T-helper 17 cell (primary cell): ENCODE results near the gene COBL. TPM values are rescaled to one million over a fixed set of nuclear protein-coding genes. Genes with fewer than 3 reads are reported as not detected.

Source experiments
- ATAC-seq: fragments of 150-1000 bp; cut with Tn5 transposase; 2 replicates; pipeline ENCODE4 v1.10.0; 2021; ENCODE audit warnings: mild to moderate bottlenecking, moderate library complexity
- DNase-seq, 3 donors: peaks; one replicate each; pipeline versions ENCODE4 v3.0.0 to v3.0.0-alpha.2; 2020 to 2021
- H3K9me3 ChIP-seq: one replicate; pipeline ENCODE4 v1.7.0; 2013; ENCODE audit warnings: low read length, mild to moderate bottlenecking; ENCODE audit not compliant: control insufficient read depth, poor library complexity, severe bottlenecking
- H3K27ac Mint-ChIP-seq: one replicate; pipeline ENCODE4 v1.8.0; 2022; ENCODE audit warnings: mild to moderate bottlenecking, moderate library complexity, mixed read lengths
- H3K27me3 Mint-ChIP-seq: one replicate; pipeline ENCODE4 v1.8.0; 2022; ENCODE audit warnings: mixed read lengths
- H3K36me3 Mint-ChIP-seq: one replicate; pipeline ENCODE4 v1.8.0; 2022; ENCODE audit warnings: low read depth, mixed read lengths
- H3K4me1 Mint-ChIP-seq: one replicate; pipeline ENCODE4 v1.8.0; 2022; ENCODE audit warnings: mild to moderate bottlenecking, mixed read lengths
- H3K4me3 Mint-ChIP-seq: one replicate; pipeline ENCODE4 v1.8.0; 2022; ENCODE audit warnings: mild to moderate bottlenecking, moderate library complexity, mixed read lengths
- total RNA-seq, 4 donors: library from RNA in 2 of 4; stranded (reverse) in 2 of 4; gene quantifications; one replicate each; pipeline ENCODE4 v1.2.3 and lab custom pipeline; 2022 to 2026

COBL gene
- total RNA-seq, 2 donors from 2014 or later: not detected

DNA sequence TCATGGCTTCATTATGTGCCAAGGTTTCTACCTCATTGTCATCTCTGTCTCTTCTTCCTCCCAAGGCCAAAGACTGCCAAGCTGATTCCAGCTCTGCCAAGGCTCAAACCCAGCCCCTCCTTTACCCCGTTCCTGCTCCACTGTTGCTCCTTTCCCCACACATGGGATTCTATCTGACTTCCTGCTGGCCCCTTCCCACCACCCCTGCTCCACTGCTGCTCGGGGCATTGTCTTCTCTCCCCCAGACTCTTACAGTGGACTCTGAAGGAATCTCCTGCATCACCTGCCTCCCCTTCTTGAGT, 86.3 kb downstream of the COBL start:
- H3K27ac Mint-ChIP-seq: no peak overlapping the region
- peaks cover 5% of the 10 kb centered on the region for H3K4me1 Mint-ChIP-seq
- no peak overlapping the region for H3K4me3 Mint-ChIP-seq
- DNase-seq (no peak), ATAC-seq (no peak)
- no peaks in the 10 kb centered on the region for H3K9me3 ChIP-seq
- H3K27me3 Mint-ChIP-seq: peaks cover 24% of the 10 kb centered on the region
- no peaks in the 10 kb centered on the region for H3K36me3 Mint-ChIP-seq

DNA sequence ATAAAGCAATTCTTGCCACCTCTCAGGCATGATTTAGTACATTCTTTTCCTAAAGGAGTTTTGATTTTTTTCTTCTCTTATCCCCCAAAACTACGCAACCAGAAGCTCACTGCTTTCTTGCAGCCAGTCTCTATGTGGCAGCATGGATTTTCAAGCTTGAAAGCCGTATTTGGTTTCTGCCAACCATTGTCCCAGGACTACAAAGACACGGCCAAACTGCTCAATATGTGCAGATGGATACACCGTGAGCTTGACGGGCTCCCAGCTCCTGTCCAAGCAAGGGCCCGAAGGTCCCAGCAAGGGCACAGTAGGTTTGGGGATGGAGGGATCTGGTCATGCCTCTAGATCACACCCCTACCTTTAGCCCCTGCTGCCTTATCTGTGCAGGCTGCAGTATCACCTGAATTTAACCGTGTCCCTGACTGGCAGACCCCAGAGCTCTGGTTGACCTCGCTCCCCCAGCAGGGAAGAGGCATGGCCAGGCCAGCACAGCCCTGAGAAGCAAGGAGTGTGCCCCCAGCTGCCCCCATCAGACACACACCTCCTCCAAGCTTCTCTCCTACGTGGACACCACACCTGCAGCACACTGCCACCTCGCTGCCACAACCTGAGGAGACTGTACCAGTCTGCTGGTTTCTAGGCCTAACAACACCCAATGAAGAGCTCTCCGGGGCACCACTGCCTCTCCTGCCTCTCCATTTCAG, 86.8 kb downstream of the COBL start:
- Mint-ChIP-seq H3K36me3 (no peaks in the 10 kb centered on the region), H3K4me3 (no peak overlapping the region), H3K27me3 (peaks cover 24% of the 10 kb centered on the region), H3K27ac (no peak overlapping the region), H3K4me1 (peaks cover 2% of the 10 kb centered on the region)
- ATAC-seq (no peak), DNase-seq (no peak)
- no peaks in the 10 kb centered on the region for H3K9me3 ChIP-seq

DNA sequence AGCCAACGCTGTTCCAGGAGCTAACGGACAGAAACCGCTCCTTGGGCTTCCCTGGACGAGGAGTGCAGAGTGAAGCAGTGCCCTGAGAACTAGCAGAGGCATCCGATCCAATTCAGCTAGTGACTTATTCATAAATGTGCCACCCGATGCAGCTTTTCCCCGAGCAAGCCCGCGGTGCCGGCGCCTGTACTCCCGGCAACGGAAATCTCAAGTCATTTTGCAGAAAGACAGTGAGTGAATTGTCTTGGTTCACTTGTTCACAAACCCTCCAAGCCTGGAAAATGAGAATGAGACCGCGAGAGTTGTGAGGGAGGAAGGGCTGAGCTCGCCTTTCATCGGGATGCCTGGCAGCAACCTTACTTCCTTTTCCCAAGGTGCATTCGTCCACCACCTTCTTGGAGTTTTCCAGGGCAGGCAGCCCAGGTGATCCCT, 87.5 kb downstream of the COBL start:
- peaks cover 27% of the 10 kb centered on the region for H3K27me3 Mint-ChIP-seq
- H3K4me3 Mint-ChIP-seq: no peak overlapping the region
- no peaks in the 10 kb centered on the region for H3K4me1 Mint-ChIP-seq
- H3K36me3 Mint-ChIP-seq: no peaks in the 10 kb centered on the region
- H3K27ac Mint-ChIP-seq: no peak overlapping the region
- DNase-seq: no peak
- H3K9me3 ChIP-seq: no peaks in the 10 kb centered on the region
- no peak for ATAC-seq

DNA sequence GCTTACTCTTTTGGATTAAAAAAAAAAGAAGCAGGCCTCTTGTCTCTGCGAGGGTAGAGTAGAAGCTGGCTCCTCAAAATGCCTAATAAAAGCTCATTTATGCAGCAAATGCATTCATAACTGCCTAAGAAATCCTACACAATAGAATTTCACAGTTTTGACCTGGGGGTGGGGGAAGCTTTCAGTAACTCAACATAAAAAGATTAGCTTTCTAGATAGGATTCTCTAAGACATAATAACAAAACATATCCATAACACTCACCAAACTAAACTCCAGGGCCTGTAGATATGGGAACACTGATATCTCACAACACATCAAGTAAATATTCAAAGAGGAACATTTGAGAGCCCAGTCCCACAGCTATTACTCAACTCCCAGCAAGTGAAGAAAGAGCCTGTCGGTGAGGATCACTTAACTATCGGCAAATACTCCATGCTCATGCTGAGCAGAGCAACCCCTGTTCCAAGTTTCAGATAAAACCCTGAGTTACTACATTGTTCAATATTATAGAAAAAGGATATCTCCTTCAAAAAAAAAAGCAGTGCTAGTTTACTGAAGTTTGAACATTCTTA, 88.1 kb downstream of the COBL start:
- ATAC-seq (no peak), DNase-seq (no peak)
- H3K27me3 Mint-ChIP-seq: peaks cover 34% of the 10 kb centered on the region
- H3K4me1 Mint-ChIP-seq: no peaks in the 10 kb centered on the region
- no peaks in the 10 kb centered on the region for H3K9me3 ChIP-seq
- no peak overlapping the region for H3K4me3 Mint-ChIP-seq
- H3K27ac Mint-ChIP-seq: no peak overlapping the region
- no peaks in the 10 kb centered on the region for H3K36me3 Mint-ChIP-seq

DNA sequence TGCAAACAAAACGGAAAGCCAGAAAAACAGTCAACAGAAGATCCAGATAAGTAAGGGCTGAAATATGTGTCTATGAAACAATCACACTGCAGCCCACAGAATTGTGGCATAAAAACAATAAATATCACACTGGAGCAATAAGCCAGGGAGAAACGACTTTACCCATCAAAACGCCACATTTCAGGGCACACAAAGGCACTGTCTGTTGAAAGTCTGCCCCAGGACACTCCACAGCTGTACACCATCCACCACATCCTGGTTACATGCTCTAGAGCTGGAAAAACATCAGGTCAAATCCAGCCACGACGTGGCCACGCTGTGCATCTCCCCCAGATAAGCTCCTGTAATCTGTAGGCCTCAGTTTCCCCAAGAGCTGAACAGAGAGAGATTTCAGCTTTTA, 88.7 kb downstream of the COBL start:
- Mint-ChIP-seq H3K4me3 (no peak overlapping the region), H3K27me3 (peaks cover 35% of the 10 kb centered on the region), H3K4me1 (no peaks in the 10 kb centered on the region), H3K36me3 (no peaks in the 10 kb centered on the region), H3K27ac (no peak overlapping the region)
- no peaks in the 10 kb centered on the region for H3K9me3 ChIP-seq
- ATAC-seq: no peak
- no peak for DNase-seq

DNA sequence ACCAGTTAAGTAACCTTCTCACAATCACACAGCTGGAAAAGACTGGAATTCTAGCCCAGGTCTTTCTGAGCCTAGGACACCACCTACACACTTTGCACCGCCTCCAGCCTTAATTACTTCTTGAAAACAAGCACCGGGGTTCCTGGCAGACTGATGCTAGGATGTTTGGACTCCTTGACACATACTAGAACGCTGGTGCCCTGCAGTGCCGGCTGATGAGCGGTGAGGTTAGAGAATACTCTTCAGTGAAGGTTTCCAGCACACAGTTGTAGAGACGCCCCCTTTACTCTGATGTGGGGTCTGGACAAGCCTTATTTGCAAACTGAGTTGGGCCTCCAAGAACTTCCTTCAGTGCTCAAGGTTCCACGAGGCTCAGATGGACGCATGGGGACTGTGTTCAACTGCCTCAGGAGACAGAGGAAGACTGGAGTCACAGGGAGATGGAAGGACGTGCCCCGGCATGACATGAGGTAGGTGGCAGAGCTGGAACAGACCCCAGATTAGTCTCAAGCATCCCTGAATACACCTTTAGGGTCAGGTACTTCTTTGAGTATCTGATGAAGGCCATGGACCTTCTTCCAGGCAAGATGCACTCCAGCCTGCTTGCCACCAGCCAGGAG, 89.6 kb downstream of the COBL start:
- ATAC-seq: no peak
- no peaks in the 10 kb centered on the region for H3K4me1 Mint-ChIP-seq
- H3K4me3 Mint-ChIP-seq: no peak overlapping the region
- H3K36me3 Mint-ChIP-seq: no peaks in the 10 kb centered on the region
- H3K27me3 Mint-ChIP-seq: peaks cover 35% of the 10 kb centered on the region
- no peak for DNase-seq
- H3K9me3 ChIP-seq: no peaks in the 10 kb centered on the region
- H3K27ac Mint-ChIP-seq: no peak overlapping the region

DNA sequence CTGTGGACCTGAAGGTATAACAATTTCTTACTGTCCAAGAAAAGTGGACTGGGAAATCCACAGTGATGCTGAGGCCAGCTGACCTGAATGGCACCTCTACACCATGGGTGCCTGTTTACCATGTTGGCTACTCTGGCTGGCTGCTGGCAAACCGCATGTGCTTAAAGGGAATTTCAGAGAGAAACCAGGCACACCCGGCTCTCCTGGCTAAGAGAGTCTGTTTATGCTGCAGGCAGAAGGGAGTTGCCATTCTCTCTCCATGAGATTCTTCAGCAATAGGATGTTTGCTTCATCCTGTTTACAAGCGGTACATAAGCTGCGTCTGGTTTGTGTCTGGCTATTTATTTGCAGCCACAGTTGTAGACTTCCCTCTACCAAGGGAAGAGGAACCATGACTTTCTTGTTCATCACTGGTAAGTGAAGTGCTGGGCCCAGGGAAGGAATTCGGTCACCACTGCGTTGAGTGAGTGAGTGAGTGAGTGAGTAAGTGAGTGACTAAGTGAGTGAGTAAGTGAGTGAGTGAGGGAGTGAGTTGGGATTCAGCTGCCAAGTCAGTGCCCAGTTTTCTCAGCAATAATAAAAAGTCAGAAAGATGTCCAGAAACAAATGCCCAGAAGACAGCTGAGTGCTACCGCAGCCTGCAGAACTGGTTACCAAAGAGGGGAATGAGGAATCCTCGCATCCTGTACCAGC, 90.4 kb downstream of the COBL start:
- Mint-ChIP-seq H3K27me3 (peaks cover 35% of the 10 kb centered on the region), H3K4me1 (no peaks in the 10 kb centered on the region), H3K27ac (no peak overlapping the region), H3K36me3 (no peaks in the 10 kb centered on the region), H3K4me3 (no peak overlapping the region)
- no peak for ATAC-seq
- no peak for DNase-seq
- H3K9me3 ChIP-seq: no peaks in the 10 kb centered on the region

DNA sequence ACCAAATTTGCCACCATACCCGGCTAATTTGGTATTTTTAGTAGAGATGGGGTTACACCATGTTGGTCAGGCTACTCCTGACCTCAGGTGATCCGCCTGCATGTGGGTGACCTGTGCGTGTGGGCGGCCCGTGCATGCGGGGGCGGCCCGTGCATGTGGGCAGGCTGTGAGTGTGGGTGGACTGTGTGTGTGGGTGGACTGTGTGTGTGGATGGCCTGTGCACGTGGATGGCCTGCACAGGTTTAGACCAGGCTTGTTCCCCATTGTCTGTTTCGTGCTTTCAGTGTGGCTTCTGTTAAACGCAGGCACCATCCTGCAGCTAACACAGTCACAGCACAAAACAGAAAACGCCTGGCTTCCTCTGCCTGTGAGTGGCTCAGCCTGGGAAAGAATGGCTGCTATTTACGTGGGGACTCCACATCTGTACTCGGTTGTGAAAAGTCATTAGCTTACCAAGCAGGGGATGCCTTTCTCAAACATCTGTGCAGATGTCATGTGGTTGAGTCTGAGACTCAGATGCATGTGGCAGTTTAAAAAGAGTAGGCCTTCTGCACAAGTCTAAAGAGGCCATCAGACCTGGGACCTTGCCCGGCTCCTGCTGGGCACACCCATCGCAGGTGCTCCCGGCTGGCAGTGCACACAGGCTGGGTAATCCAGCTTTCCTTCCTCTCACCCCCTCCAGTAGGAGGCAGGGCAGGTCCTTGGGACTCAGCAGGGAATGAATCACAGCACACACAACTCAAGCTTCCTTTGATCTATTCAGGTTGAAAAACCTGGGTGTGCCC, 91.6 kb downstream of the COBL start:
- DNase-seq (no peak), ATAC-seq (no peak)
- no peaks in the 10 kb centered on the region for H3K36me3 Mint-ChIP-seq
- peaks cover 26% of the 10 kb centered on the region for H3K27me3 Mint-ChIP-seq
- H3K4me1 Mint-ChIP-seq: no peaks in the 10 kb centered on the region
- H3K27ac Mint-ChIP-seq: no peak overlapping the region
- H3K9me3 ChIP-seq: no peaks in the 10 kb centered on the region
- no peak overlapping the region for H3K4me3 Mint-ChIP-seq

DNA sequence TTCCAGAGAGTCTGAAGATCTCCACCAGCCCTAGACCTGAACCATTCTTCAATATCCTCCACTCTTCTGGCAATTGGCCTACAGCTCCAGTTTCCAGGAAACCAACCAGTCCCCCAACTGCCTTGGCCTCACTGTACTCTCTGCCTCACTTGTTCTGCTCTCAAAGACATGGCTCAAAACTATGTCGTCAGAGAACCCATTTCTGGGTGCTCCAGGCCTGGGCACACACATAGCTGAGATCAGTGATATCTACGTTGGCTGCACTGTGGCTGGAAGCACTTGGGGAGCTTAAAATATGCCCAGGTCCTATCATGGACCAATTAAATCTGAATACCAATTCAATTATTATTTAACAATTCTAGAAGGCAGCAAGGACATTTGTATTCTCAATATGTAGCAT, 93.1 kb downstream of the COBL start:
- Mint-ChIP-seq H3K27me3 (peaks cover 26% of the 10 kb centered on the region), H3K4me1 (no peaks in the 10 kb centered on the region), H3K27ac (no peak overlapping the region), H3K4me3 (no peak overlapping the region), H3K36me3 (no peaks in the 10 kb centered on the region)
- no peaks in the 10 kb centered on the region for H3K9me3 ChIP-seq
- ATAC-seq (no peak), DNase-seq (no peak)

DNA sequence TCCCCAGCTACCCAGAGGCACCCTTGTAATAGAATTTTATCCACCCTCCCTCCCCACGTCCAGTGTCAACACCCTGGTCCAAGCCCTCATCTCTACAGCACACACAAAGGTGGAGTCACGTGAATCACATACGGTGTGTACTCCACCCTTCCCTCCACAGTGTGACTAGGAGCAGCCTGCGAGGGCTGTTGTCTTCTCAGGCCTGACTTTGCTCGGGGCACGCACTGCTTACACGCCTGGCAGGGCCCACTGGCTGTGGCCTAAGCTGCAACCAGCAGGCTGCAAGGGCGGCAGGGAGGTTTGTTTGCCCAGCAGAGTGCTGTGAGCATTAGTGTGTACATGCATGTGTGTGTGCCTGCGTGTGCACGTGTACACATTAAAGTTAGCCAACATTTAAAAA, 93.7 kb downstream of the COBL start:
- no peak for ATAC-seq
- peaks cover 26% of the 10 kb centered on the region for H3K27me3 Mint-ChIP-seq
- no peak overlapping the region for H3K4me3 Mint-ChIP-seq
- no peak for DNase-seq
- no peaks in the 10 kb centered on the region for H3K9me3 ChIP-seq
- H3K27ac Mint-ChIP-seq: no peak overlapping the region
- H3K36me3 Mint-ChIP-seq: no peaks in the 10 kb centered on the region
- no peaks in the 10 kb centered on the region for H3K4me1 Mint-ChIP-seq

DNA sequence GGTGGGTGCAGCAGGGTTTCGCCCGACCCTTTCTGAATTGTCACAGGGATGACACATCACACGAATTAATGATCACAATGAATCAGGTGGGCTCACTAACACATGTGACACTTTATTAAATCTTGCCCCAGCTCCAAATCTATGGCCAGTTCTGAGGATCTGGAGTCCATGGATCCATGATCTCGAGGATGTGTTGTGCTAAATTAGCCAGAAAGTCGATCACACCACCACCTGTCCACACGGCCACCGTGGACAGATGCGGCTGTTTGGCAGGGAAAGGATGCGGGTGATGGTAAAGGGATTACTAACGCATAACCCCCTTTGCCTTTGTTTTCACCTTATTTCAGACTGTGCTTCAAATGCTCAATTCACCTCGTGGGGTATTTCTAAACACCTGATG, 96.4 kb downstream of the COBL start:
- Mint-ChIP-seq H3K4me3 (no peak overlapping the region), H3K4me1 (no peaks in the 10 kb centered on the region), H3K36me3 (no peaks in the 10 kb centered on the region), H3K27me3 (peaks cover 16% of the 10 kb centered on the region), H3K27ac (no peak overlapping the region)
- H3K9me3 ChIP-seq: no peaks in the 10 kb centered on the region
- DNase-seq (no peak), ATAC-seq (no peak)

DNA sequence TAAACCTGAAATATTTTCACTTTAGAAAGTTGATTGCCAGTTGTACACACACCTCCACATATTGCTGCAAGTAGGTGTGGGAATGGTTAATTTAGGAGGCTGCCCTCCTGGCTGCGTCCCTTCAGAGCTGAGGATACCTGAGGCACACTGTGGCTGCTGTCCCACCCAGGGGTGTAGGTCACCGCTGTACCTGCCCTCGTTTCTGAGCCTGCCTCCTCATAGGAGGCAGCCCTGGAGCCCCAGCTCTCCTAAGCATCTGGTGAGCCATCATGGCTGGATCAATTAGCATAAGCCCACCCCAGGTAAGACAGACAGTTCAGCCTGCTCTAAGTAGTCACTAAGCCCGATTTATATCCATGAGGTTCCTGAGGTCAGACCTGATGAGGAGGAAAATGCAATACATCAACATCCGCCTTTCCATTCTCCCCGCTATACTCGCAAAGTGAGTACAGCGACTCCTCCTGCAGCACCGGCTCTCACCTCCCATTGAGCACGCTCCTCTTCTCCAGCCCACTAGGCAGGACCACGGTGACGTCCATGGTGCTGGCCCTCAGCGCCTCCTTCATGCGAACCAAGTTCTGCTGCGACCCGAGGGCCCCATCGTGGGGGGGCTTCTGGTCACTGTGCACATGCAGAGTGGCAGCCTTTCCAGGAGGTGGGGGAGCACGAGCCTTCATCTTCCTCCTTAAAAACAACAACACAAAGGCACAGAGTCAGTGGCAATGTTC, 97.2 kb downstream of the COBL start:
- H3K36me3 Mint-ChIP-seq: no peaks in the 10 kb centered on the region
- ATAC-seq (no peak), DNase-seq (no peak)
- H3K4me3 Mint-ChIP-seq: no peak overlapping the region
- H3K4me1 Mint-ChIP-seq: no peaks in the 10 kb centered on the region
- no peaks in the 10 kb centered on the region for H3K9me3 ChIP-seq
- no peak overlapping the region for H3K27ac Mint-ChIP-seq
- H3K27me3 Mint-ChIP-seq: peaks cover 16% of the 10 kb centered on the region
